OCI-LY3 (cell line): ENCODE measurements around the gene ARHGAP1.

ENCODE experiments used
- EZH2phosphoT487 ChIP-seq: fragments of 200-600 bp; shearing (Covaris generic); IDR thresholded peaks from 2 replicates; pipeline ENCODE4 v1.6.1; 2018; ENCODE audit warnings: antibody characterized with exemption, mixed run types, low read depth
- TF ChIP-seq, protein P1 (sequence below): fragments of 200-600, 300-600 bp; sonication (generic); IDR thresholded peaks from 2 replicates; pipeline ENCODE4 v1.5.1; 2014; ENCODE audit warnings: antibody characterized with exemption, low read length, low read depth

GRCh38 chr11:46657186-46657585 is 43.2 kb downstream of the ARHGAP1 start:
- TF ChIP-seq, protein P1, sequence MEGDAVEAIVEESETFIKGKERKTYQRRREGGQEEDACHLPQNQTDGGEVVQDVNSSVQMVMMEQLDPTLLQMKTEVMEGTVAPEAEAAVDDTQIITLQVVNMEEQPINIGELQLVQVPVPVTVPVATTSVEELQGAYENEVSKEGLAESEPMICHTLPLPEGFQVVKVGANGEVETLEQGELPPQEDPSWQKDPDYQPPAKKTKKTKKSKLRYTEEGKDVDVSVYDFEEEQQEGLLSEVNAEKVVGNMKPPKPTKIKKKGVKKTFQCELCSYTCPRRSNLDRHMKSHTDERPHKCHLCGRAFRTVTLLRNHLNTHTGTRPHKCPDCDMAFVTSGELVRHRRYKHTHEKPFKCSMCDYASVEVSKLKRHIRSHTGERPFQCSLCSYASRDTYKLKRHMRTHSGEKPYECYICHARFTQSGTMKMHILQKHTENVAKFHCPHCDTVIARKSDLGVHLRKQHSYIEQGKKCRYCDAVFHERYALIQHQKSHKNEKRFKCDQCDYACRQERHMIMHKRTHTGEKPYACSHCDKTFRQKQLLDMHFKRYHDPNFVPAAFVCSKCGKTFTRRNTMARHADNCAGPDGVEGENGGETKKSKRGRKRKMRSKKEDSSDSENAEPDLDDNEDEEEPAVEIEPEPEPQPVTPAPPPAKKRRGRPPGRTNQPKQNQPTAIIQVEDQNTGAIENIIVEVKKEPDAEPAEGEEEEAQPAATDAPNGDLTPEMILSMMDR, result no peak
- no peak for TF ChIP-seq EZH2phosphoT487
